SU-DHL-6 (cell line): ENCODE results near the gene SPRY4.

Source experiments
- CTCF ChIP-seq: fragments of 200-600 bp; sonication (generic); IDR thresholded peaks from one replicate; pipeline ENCODE4 v1.5.1; 2017; ENCODE audit warnings: antibody characterized with exemption, mild to moderate bottlenecking, low read length, moderate library complexity; ENCODE audit not compliant: insufficient read depth, poor library complexity, severe bottlenecking
- EZH2phosphoT487 ChIP-seq: fragments of 200-600 bp; sonication (generic), shearing (Covaris generic); conservative IDR thresholded peaks from 2 replicates; pipeline ENCODE4 v1.6.1; 2018; ENCODE audit warnings: mild to moderate bottlenecking, antibody characterized with exemption, low read length, moderate library complexity, mixed read lengths

GRCh38 chr5:142360607-142361120 lies 35.8 kb upstream of the SPRY4 start:
- TF ChIP-seq EZH2phosphoT487: no peak
- no peak for TF ChIP-seq CTCF
